HG02973 (cell line): Measurements from ENCODE around the gene MSX1.

ENCODE experiments used
- ATAC-seq: cut with Tn5 transposase; IDR thresholded peaks from one replicate; pipeline ENCODE4 v1.9.1; 2021; ENCODE audit warnings: moderate library complexity; ENCODE audit not compliant: unreplicated experiment

Gene MSX1

DNA sequence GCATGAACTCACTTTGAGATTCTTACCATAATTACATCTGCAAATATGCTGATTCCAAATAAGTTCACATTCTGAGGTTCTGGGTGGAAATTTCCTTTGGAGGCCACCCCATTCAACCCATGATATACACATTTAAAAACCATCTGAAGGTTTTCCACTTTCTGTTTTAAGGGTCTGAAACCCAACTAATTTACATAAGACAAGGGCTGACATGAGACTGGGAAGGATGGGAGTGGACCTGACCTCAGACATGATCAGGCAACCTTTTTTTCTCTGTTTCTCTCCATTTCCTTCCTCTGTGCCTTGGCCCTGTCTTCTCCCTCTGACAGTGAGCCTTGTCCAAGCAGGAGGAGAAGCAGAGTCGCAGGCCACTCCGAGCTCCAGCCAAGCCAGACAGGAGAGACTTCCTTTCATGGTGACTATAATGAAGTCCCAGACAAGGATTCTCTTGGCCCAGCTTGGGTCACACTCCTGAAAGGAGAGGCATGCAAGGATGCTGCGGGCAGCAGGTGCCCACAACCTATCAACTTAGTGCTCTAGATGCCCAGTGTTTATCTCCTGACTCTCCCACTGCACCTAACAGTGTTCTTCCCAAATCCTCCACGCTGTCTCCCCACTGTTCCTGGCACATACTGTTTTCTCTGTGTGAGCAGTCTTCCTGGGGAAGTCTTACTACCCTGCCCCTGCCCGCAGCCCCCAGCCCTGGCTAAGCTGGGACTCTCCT is 39.9 kb downstream of the MSX1 start:
- ATAC-seq: no peak

DNA sequence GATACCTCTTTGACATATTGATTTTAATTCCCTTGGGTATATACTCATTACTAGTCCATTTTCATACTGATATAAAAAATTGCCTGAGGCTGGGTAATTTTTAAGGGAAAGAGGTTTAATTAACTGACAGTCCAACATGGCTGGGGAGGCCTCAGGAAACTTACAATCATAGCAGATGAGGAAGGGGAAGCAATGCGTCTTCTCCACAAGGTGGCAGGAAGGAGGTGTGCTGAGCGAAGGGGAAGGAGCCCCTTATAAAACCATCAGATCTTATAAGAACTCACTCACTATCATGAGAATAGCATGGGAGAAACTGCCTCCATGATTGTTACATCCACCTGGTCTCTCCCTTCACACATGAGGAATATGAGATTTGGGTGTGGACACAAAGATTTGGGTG is 42.4 kb downstream of the MSX1 start:
- no peak for ATAC-seq

DNA sequence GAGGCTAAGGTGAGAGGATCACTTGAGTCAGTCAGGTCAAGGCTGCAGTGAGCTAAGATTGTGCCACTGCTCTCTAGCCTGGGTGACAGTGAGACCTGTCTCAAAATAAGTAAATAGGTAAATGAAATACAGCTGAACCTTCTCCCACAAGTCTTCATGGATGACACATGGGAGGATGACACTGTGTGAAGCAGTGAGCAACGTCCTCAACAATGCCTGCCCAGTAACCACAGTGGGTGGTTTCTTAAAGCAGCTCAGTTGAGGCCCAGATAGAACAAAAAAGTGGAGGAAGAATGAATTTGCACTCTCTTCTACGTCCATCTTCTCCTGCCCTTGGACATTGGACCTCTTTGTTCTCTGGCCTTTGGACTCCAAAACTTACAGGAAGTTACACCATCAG is 52.7 kb downstream of the MSX1 start:
- ATAC-seq: no peak

DNA sequence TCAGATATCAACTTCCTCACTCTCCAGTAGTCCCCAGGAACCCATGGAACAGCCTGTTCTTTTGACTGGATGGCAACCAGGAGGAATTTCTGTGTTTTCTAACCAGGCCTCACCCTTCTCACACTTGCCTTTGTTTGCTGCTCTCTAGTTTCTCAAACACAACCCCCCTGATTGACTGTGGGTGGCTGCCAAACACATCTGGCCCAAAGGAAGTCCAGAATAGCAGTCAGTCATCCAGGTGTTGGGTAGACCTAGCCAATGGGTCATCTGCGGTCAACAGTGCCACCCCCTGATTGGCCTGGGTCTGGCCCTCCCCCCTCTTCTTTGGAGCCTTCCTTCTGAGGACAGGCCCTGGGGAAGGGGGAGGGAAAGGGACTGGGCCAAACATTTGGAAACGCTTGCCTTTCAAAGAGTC is 53.7 kb downstream of the MSX1 start:
- no peak for ATAC-seq
